ENCODE results near the gene SRC.

GRCh38 chr20:37341632-37342031, 4.3 kb upstream of the SRC start:
- TF ChIP-seq MAFK (IDR thresholded peaks at IDR 0.05; ENCODE audit: low read depth, low read length) (no peak), ZNF274 (IDR thresholded peaks at IDR 0.05; ENCODE audit: borderline replicate concordance, extremely low read depth, low read length) (no peak), FOSL1 (IDR thresholded peaks at IDR 0.05; ENCODE audit: insufficient read depth, low read depth, low read length) (no peak), SP4 (IDR thresholded peaks at IDR 0.05; ENCODE audit: low read length) (no peak), TAF1 (IDR thresholded peaks at IDR 0.05; ENCODE audit: low read depth, low read length) (no peak), SUZ12 (IDR thresholded peaks at IDR 0.05; ENCODE audit: low read length) (no peak), PHF8 (conservative IDR thresholded peaks at IDR 0.05; ENCODE audit: low read depth, low read length) (no peak), POLR2AphosphoS5 (IDR thresholded peaks at IDR 0.05; ENCODE audit: low read depth, low read length) (no peak)
- TF ChIP-seq, protein P1, sequence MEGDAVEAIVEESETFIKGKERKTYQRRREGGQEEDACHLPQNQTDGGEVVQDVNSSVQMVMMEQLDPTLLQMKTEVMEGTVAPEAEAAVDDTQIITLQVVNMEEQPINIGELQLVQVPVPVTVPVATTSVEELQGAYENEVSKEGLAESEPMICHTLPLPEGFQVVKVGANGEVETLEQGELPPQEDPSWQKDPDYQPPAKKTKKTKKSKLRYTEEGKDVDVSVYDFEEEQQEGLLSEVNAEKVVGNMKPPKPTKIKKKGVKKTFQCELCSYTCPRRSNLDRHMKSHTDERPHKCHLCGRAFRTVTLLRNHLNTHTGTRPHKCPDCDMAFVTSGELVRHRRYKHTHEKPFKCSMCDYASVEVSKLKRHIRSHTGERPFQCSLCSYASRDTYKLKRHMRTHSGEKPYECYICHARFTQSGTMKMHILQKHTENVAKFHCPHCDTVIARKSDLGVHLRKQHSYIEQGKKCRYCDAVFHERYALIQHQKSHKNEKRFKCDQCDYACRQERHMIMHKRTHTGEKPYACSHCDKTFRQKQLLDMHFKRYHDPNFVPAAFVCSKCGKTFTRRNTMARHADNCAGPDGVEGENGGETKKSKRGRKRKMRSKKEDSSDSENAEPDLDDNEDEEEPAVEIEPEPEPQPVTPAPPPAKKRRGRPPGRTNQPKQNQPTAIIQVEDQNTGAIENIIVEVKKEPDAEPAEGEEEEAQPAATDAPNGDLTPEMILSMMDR (IDR thresholded peaks at IDR 0.05; ENCODE audit: control extremely low read depth in 1 of 3, insufficient read depth in 1 of 3, low read depth in 1 of 3, low read length in 3 of 3), result no peak

Measured in H1 (cell line).